Stimulated activated CD4-positive, alpha-beta T cell treated with anti-CD3 and anti-CD28 coated beads, Interleukin-2, amount 100 ng/mL, for 48 hours (primary cell): Measurements from ENCODE around the gene FCGR1A.
"Not testable (repeated sequence)": the region's sequence is repeated elsewhere in the genome, so short reads cannot be mapped to it uniquely, and the experiment has no call there.

Source experiments
- DNase-seq, 2 donors: peaks; one replicate each; pipeline ENCODE4 v3.0.0-alpha.2; 2020

The FCGR1A gene

DNA sequence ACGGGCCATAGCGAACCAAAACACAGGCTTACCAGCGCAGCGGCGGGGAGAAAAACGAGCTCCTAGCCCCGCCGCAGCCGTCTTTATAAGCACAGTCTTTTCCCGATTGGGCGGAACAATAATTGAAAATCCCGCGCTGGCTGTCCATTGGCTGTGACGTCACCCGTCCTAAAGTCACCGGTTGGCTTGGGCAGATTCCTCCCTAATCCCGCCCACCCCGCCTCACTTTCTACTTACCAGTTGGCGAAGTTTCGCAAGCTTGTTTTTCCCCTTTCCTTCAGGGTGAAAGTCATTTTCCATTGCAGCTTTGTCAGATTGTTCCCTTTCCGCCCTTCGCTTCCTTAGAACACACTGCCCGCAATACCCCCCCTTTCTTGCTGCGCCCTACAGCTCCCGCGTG, 58.7 kb downstream of the FCGR1A start:
- DNase-seq: not testable (repeated sequence)
